GM19351 (cell line): ENCODE results near the gene G6PC2.
"Not testable (repeated sequence)": the region's sequence is repeated elsewhere in the genome, so short reads cannot be mapped to it uniquely, and the experiment has no call there.

Experiments used
- ATAC-seq: cut with Tn5 transposase; IDR thresholded peaks from one replicate; pipeline ENCODE4 v1.9.1; 2021; ENCODE audit warnings: mild to moderate bottlenecking, moderate library complexity; ENCODE audit not compliant: unreplicated experiment

G6PC2 gene, protein sequence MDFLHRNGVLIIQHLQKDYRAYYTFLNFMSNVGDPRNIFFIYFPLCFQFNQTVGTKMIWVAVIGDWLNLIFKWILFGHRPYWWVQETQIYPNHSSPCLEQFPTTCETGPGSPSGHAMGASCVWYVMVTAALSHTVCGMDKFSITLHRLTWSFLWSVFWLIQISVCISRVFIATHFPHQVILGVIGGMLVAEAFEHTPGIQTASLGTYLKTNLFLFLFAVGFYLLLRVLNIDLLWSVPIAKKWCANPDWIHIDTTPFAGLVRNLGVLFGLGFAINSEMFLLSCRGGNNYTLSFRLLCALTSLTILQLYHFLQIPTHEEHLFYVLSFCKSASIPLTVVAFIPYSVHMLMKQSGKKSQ

DNA sequence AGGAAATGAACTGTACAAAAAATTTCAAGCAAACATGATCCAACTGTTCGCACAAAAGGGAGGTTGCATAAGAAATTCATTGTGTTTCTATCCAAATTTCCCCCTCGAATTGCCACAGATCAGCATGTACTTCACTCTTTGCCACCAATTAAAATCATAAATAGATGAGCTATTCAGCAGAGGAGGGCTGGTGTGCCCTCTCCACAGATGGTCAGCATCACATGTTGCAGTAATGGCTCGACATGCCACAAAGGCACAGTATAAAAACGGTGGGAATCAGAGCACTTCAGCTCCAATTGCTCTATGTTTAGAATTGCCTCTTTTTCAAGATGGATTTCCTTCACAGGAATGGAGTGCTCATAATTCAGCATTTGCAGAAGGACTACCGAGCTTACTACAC lies at the start of gene G6PC2:
Gene G6PC2 (plus strand): TSS at position 289 of the 400 bp plus-strand sequence. CDS start 41 bp downstream, at position 330.
- no peak for ATAC-seq

DNA sequence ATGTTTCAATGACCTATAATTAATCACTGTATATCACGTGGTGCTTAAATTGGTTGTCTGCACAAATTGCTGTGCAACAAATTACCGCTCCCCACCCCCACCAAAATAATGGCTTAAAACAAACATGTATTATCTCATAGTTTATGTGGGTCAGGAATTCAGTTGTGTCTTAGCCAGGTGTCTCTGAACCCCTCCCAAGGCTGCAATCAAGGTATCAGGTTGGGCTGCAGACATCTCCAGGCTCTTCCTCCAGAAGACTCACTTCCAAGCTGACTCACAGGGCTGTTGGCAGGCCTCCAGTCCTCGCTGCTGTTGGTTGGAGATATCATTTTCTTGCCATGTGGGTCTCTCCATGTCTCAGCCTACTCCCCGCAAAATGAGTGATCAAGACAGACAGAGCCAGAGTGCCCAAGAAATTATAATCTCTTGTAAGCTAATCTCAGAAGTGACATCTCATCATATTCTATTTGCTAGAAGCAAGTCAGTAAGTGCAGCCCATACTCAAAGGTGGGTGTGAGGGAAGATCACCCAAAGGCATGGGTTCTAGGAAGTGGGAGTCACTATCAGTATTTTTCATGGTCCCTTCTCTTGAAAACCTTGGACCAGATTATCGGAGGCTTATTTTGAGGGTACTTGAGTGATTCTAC lies 49.3 kb upstream of the G6PC2 start:
- ATAC-seq = no peak

GRCh38 chr2:168852481-168852880 lies 48.6 kb upstream of the G6PC2 start:
- no peak for ATAC-seq

- no peak for ATAC-seq
Observed at GRCh38 chr2:168853471-168853870, 47.6 kb upstream of the G6PC2 start.

DNA sequence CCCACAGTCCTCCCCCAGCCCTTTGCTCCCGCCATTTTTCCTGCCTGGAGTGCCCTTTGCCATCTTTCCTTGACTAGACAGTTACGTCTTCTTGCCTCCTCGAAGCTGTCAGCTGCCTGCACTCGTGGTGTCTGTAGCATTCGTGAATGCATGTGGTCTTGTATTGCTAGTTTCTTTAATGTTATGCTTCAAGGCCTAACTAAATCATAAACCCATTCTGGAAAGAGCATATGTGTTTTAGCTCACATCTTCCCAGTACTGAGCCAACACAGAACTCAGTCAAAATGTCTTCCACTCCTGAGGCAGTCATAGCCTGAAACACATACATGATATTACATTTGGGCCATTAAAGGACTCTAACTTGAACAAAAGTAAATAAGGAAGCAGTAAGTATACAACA lies 46.4 kb upstream of the G6PC2 start:
- no peak for ATAC-seq

DNA sequence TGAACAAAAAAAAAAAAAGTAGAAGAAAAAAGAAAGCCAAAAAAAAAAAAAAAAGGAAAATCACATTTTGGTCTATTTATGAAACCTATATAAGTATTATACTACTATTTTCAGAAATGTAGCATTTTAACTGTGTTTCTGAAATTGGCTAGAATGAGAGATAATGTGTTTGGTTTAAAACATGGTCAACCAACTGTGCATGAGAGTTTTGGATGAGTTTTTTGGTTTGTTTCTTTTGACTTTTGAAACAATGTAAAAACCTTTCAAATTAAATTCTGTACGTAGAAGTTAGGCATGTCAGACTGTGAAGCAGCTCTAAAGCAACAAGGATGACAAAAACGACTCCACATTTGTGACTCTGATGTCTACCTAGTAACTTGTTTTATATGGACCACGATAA lies 45.5 kb upstream of the G6PC2 start:
- no peak for ATAC-seq

- no peak for ATAC-seq
Observed at GRCh38 chr2:168858146-168858545, 42.9 kb upstream of the G6PC2 start.

DNA sequence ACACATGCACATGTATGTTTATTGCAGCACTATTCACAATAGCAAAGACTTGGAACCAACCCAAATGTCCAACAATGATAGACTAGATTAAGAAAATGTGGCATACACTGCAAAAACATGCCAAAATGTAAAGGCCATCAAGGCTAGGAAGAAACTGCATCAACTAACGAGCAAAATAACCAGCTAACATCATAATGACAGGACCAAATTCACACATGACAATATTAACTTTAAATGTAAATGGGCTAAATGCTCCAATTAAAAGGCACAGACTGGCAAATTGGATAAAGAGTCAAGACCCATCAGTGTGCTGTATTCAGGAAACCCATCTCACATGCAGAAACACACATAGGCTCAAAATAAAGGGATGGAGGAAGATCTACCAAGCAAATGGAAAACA lies 33.9 kb upstream of the G6PC2 start:
- not testable (repeated sequence) for ATAC-seq

- not testable (repeated sequence) for ATAC-seq
Observed at GRCh38 chr2:168870369-168870768, 30.7 kb upstream of the G6PC2 start.

GRCh38 chr2:168870824-168871223 lies 30.3 kb upstream of the G6PC2 start:
- not testable (repeated sequence) for ATAC-seq

DNA sequence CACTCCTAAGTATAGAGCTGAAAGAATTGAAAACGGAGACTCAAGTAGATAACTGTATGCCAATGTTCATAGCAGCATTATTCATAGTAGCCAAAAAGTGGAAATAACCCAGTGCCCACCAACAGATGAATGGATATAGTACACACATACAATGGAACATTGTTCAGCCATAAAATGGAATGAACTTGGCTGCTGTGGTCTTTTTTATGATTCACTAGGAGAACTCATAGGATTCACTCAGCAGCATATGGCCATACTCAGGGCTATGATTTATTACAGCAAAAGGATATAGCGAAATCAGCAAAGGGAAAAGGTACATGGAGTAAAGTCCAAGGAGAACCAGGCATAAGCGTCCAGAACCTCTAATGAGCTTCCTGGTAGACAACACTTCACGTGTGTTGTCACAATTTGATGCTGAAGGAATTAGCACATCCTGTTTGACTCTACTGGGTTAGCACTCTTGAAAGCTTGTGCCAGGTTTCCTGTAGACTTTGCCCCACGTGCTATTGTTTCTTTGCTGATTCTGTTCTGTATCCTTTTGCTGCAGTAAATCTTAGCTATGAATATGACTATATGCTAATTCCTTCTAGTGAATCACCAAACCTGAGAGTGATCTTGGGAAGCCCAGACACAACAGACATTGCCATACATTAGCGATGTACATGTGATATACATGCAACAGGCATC lies 26.6 kb upstream of the G6PC2 start:
- ATAC-seq = no peak

GRCh38 chr2:168882163-168882562 lies 18.9 kb upstream of the G6PC2 start:
- not testable (repeated sequence) for ATAC-seq

GRCh38 chr2:168884975-168885374 lies 16.1 kb upstream of the G6PC2 start:
- ATAC-seq = no peak

DNA sequence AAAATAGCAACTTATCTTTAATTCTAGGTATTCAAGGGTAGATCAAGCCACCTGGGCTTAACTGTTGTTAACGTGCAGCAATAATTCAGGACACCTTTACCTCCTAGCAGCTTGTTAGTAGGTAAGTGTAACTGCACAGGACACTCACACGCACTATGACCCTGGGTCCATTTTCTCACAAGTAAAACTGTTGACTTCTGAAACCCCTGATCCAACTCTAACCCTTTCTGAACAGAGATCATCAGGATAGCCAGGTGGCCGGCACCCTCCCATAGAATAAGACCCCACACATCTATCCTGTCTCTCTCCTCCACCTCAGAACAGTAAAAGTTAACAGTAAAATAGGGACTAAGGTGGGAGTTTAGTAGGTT lies 11.5 kb upstream of the G6PC2 start:
- peak; percentile 1 for ATAC-seq

GRCh38 chr2:168890006-168890782 lies 10.9 kb upstream of the G6PC2 start, which contains the start of gene SPC25:
TSS of gene SPC25 (minus strand) at chr2:168890430. CDS start at chr2:168889519, 911 bp downstream.
- peak; percentile 100 for ATAC-seq

- ATAC-seq = no peak
Observed at GRCh38 chr2:168892327-168892726, 8.8 kb upstream of the G6PC2 start.

GRCh38 chr2:168894101-168894500 lies 7.0 kb upstream of the G6PC2 start:
- no peak for ATAC-seq

- ATAC-seq = no peak
Observed at GRCh38 chr2:168894720-168895119, 6.4 kb upstream of the G6PC2 start.

DNA sequence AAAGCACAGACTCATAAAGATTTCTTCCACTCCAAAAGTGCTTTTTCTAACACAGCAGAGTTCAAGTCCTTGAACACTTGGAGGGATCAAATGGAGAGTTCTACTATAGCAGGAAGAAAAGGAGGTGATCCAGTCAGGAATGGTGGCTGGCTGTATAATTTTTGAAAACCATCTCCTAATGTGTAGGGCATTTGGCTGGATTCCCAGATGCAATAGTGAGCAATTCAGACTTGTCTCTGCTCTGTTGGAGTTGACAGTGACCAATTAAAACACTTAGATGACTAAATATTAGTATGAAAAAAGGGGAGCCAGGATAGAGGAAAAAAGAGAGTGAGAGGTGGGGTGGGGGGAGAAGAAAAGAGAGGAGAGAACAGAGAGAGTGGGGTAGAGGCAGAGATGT lies 5.3 kb upstream of the G6PC2 start:
- ATAC-seq = no peak

- no peak for ATAC-seq
Observed at GRCh38 chr2:168896783-168897182, 4.3 kb upstream of the G6PC2 start.

DNA sequence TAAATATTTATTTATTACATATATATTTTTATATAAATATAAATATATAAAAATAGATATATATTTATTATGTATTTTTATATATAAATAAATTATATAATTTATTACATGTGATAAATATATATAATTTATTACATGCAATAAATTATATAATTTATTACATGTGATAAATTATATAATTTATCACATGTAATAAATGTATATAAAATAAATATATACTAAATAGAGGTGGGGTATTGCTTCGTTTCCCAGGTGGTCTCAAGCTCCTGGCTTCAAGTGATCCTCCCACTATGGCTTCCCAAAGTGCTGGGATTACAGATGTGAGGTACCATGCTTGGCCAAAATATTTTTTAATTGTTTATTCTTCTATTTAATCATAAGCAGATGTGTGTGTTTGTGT lies 3.6 kb upstream of the G6PC2 start:
- no peak for ATAC-seq
